GM12878 (cell line): Measurements from ENCODE around the gene CSTB. TPM values are rescaled to one million over a fixed set of nuclear protein-coding genes. Genes with fewer than 3 reads are reported as not detected.

Experiments used
- ATAC-seq: fragments of 200-7000 bp; cut with Tn5 transposase; 3 replicates; pipeline ENCODE4 v1.9.1; 2020; ENCODE audit warnings: mild to moderate bottlenecking, moderate library complexity
- BruUV-seq: library from RNA; stranded (reverse); fragments of 400-500 nt; replicated peaks from 2 replicates; lab custom pipeline; 2021; lab: Mats Ljungman, UMichigan
- CTCF ChIA-PET: fragments of 300-600 bp; sonication (Branson Sonifier 250); formaldehyde crosslinking; extraction: SDS; loops from one replicate; lab custom pipeline; 2021; ENCODE audit warnings: inconsistent platforms; lab: Yijun Ruan, JAX
- POLR2A ChIA-PET: fragments of 350-600 bp; formaldehyde crosslinking; extraction: SDS; loops from one replicate; lab custom pipeline; 2021; ENCODE audit warnings: inconsistent platforms; lab: Charles Lee
- RAD21 ChIA-PET: fragments of 300-600 bp; sonication (Branson Sonifier 250); formaldehyde crosslinking; loops from one replicate; lab custom pipeline; 2023; ENCODE audit warnings: antibody characterized with exemption; ENCODE audit not compliant: unreplicated experiment; lab: Charles Lee
- SMC1A ChIA-PET: fragments of 300-600 bp; sonication (Branson Sonifier 250); formaldehyde crosslinking; loops from one replicate; lab custom pipeline; 2023; ENCODE audit not compliant: unreplicated experiment, uncharacterized antibody; lab: Charles Lee
- DNase-seq: peaks from one replicate; pipeline ENCODE4 v3.0.0-alpha.2; 2011; ENCODE audit warnings: low read depth, low spot score
- FAIRE-seq: peaks from 3 replicates; lab custom pipeline; 2011; peaks lifted over from hg19 to GRCh38; lab: Jason Lieb, UNC
- H2AFZ ChIP-seq: 2 replicates; pipeline ENCODE4 v1.6.0; 2011; ENCODE audit warnings: low read depth, low read length, control low read depth; ENCODE audit not compliant: control insufficient read depth
- H3K27ac ChIP-seq: 2 replicates; pipeline ENCODE4 v1.5.1; 2011; ENCODE audit warnings: control low read depth; ENCODE audit not compliant: control insufficient read depth, insufficient read depth
- H3K27me3 ChIP-seq, 2 experiments: replicated peaks in 1 of 2; 2 replicates each; pipeline versions ENCODE4 v1.6.0 to v1.6.1; 2011; ENCODE audit warnings: low read length in 1 of 2; ENCODE audit not compliant: control insufficient read depth in 2 of 2, insufficient read depth in 2 of 2
- H3K36me3 ChIP-seq, 2 experiments: 2 replicates each; pipeline ENCODE4 v1.5.1; 2011; ENCODE audit warnings: low read length in 1 of 2; ENCODE audit not compliant: control insufficient read depth in 2 of 2, insufficient read depth in 2 of 2
- H3K4me1 ChIP-seq: 2 replicates; pipeline ENCODE4 v1.6.1; 2011; ENCODE audit warnings: mild to moderate bottlenecking, low read length, moderate library complexity, mixed read lengths; ENCODE audit not compliant: control insufficient read depth, insufficient read depth
- H3K4me2 ChIP-seq: 2 replicates; pipeline ENCODE4 v1.6.0; 2011; ENCODE audit warnings: control low read depth; ENCODE audit not compliant: control insufficient read depth, insufficient read depth
- H3K4me3 ChIP-seq: fragments of 200-600 bp; sonication (generic); 2 replicates; pipeline ENCODE4 v1.5.1; 2016
- H3K79me2 ChIP-seq: 2 replicates; pipeline ENCODE4 v1.6.0; 2011; ENCODE audit warnings: low read length; ENCODE audit not compliant: control insufficient read depth, insufficient read depth
- H3K9ac ChIP-seq: 2 replicates; pipeline ENCODE4 v1.8.0; 2011; ENCODE audit warnings: low read length, control low read depth, mixed read lengths; ENCODE audit not compliant: control insufficient read depth, insufficient read depth
- H3K9me3 ChIP-seq: replicated peaks from 3 replicates; pipeline ENCODE4 v1.5.1; 2011; ENCODE audit warnings: mild to moderate bottlenecking, low read length; ENCODE audit not compliant: control insufficient read depth, insufficient read depth
- H4K20me1 ChIP-seq: 2 replicates; pipeline ENCODE4 v1.6.0; 2011; ENCODE audit not compliant: control insufficient read depth, insufficient read depth
- CEBPB ChIP-seq, 2 experiments: fragments of 150-350 bp in 1 of 2; IDR thresholded peaks; 2 replicates each; pipeline ENCODE4 v1.6.1; 2012 to 2014; ENCODE audit warnings: low read depth in 2 of 2, low read length in 2 of 2, borderline replicate concordance in 1 of 2, inconsistent platforms in 1 of 2
- HDAC2 ChIP-seq: fragments of 200-600 bp; sonication (generic); IDR thresholded peaks from 2 replicates; pipeline ENCODE4 v1.6.1; 2017
- NR2C1 ChIP-seq: fragments of 450-650 bp; IDR thresholded peaks from 2 replicates; pipeline ENCODE4 v1.6.1; 2017; ENCODE audit warnings: antibody characterized with exemption, mild to moderate bottlenecking, moderate library complexity
- RAD21 ChIP-seq: IDR thresholded peaks from 2 replicates; pipeline ENCODE4 v1.6.1; 2011; ENCODE audit warnings: mild to moderate bottlenecking, low read depth, low read length, moderate library complexity; ENCODE audit not compliant: insufficient read depth
- TARDBP ChIP-seq: IDR thresholded peaks from 2 replicates; pipeline ENCODE4 v1.6.1; 2016; ENCODE audit warnings: borderline replicate concordance
- WGBS: methylation state at CpG from one replicate; pipeline ENCODE4 v1.1.6; 2016; ENCODE audit warnings: low lambda C conversion rate; ENCODE audit not compliant: insufficient replicate concordance, insufficient coverage; ENCODE audit errors: missing lambda C conversion rate; 5-methylcytosine and 5-hydroxymethylcytosine counted together
- in situ Hi-C: fragments of 300-500 bp; cut with MboI; formaldehyde crosslinking; loops from 9 replicates; pipeline ENCODE4 v1.14.3; 2018; ENCODE audit warnings: mixed read lengths
- intact Hi-C: fragments of 100-400 bp; cut with micrococcal nuclease; formaldehyde crosslinking; loops from one replicate; pipeline ENCODE4 v1.14.2; 2022; ENCODE audit not compliant: unreplicated experiment
- polyA plus RNA-seq, 11 experiments: library from polyadenylated mRNA; depleted of rRNA in 4 of 11; unstranded in 6 of 11; stranded (reverse) in 5 of 11; fragments of >200 nt; fragmentation: Nextera tagmentation in 4 of 11; fragmentation: Illumina TruSeq in 1 of 11; extraction: Ambion mirVana in 4 of 11; extraction: Trizol in 1 of 11; gene quantifications; 1 replicate in 1 of 11; 2 replicates in 10 of 11; pipeline versions ENCODE4 v1.2.1 to v1.2.3, GENCODE V29; 2011 to 2016; ENCODE audit warnings: inconsistent platforms in 2 of 11, missing spikeins in 2 of 11, low read depth in 1 of 11
- total RNA-seq, 4 experiments: library from RNA; depleted of rRNA in 3 of 4; stranded (reverse); fragments of >200 nt in 3 of 4; fragmentation: Illumina TruSeq in 1 of 4; extraction: Trizol in 1 of 4; gene quantifications; 2 replicates each; pipeline versions ENCODE4 v1.2.1 to v1.2.3, GENCODE V29; 2013 to 2021
- TF ChIP-seq, protein P1 (sequence below): fragments of 450-650 bp; IDR thresholded peaks from 2 replicates; pipeline ENCODE4 v1.6.1; 2016; ENCODE audit warnings: mild to moderate bottlenecking

CSTB gene
- total and polyA plus RNA-seq, 10 of the 15 experiments (the other 5 are each of a cell fraction or from before 2014, with no cell fraction given), result 12.5 to 82.7 (median 41.9) TPM

DNA sequence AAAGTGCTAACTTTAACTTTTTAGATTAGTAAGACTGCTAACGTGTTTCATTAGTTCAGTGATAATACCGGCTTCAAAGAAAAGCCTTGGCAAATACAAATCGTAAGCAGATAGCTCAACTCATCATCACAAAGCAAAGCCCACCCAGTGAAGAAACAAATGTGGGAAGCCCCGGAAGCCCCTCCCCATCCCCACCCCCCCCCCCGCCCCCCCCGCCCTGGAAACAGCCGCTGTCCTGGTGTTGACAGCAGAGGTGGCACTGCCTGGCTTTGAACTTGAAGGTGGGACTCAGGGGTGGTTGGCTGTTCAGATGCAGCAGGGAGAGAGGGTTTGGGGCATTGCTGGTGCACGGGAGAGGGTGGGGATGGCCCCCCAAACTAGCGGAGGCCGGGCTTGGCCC is 43.0 kb downstream of the CSTB start:
- Histone ChIP-seq H3K36me3 (peaks cover 9 to 16% of the 10 kb centered on the region in 2 experiments; a peak in 3 of 4 replicates), H4K20me1 (no peaks in the 10 kb centered on the region; the same call in 1 of the 2 replicates), H3K79me2 (peaks cover 21% of the 10 kb centered on the region), H2AFZ (no peak overlapping the region), H3K4me1 (peaks cover 8% of the 10 kb centered on the region), H3K9me3 (no peaks in the 10 kb centered on the region), H3K27me3 (no peaks in the 10 kb centered on the region), H3K9ac (no peak overlapping the region), H3K4me2 (no peak overlapping the region), H3K4me3 (no peak overlapping the region), H3K27ac (no peak overlapping the region)
- no TSS peak for BruUV-seq
- ATAC-seq (no peak), DNase-seq (no peak), FAIRE-seq (no peak)
- TF ChIP-seq CEBPB (IDR thresholded peaks at IDR 0.05; ENCODE audit: borderline replicate concordance in 1 of 2, low read depth in 2 of 2, low read length in 2 of 2) (no peak), TARDBP (no peak), HDAC2 (no peak), NR2C1 (no peak), RAD21 (no peak)
- TF ChIP-seq, protein P1, sequence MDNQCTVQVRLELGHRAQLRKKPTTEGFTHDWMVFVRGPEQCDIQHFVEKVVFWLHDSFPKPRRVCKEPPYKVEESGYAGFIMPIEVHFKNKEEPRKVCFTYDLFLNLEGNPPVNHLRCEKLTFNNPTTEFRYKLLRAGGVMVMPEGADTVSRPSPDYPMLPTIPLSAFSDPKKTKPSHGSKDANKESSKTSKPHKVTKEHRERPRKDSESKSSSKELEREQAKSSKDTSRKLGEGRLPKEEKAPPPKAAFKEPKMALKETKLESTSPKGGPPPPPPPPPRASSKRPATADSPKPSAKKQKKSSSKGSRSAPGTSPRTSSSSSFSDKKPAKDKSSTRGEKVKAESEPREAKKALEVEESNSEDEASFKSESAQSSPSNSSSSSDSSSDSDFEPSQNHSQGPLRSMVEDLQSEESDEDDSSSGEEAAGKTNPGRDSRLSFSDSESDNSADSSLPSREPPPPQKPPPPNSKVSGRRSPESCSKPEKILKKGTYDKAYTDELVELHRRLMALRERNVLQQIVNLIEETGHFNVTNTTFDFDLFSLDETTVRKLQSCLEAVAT, result no peak
- 85% methylated on average over 6 of the region's 10 CpGs for WGBS
- ChIA-PET SMC1A (interaction anchor here (0.5 kb wide), 1 partner anchor 289 kb away, joined by 4 read pairs; no protein-coding TSS in a partner anchor), POLR2A (no interaction called here), CTCF (no interaction called here), RAD21 (no interaction called here)
- intact Hi-C loops (no loop called here), in situ Hi-C loops (no loop called here)
